ENCODE measurements around the gene LCA5L.
"Not testable (repeated sequence)": the region's sequence is repeated elsewhere in the genome, so short reads cannot be mapped to it uniquely, and the experiment has no call there.

Gene LCA5L

GRCh38 chr21:39451332-39452206 lies 6.0 kb upstream of the LCA5L start, which contains the start of gene SH3BGR:
SH3BGR (plus strand) TSS chr21:39451970; CDS start chr21:39452097, 127 bp downstream.
- DNase-seq, result no peak

- DNase-seq, result no peak
These were observed 1.7 kb upstream of the LCA5L start for GRCh38 chr21:39447264-39447663.

- DNase-seq, result no peak
These were observed 977 bp downstream of the LCA5L start for GRCh38 chr21:39444421-39445180.

DNA sequence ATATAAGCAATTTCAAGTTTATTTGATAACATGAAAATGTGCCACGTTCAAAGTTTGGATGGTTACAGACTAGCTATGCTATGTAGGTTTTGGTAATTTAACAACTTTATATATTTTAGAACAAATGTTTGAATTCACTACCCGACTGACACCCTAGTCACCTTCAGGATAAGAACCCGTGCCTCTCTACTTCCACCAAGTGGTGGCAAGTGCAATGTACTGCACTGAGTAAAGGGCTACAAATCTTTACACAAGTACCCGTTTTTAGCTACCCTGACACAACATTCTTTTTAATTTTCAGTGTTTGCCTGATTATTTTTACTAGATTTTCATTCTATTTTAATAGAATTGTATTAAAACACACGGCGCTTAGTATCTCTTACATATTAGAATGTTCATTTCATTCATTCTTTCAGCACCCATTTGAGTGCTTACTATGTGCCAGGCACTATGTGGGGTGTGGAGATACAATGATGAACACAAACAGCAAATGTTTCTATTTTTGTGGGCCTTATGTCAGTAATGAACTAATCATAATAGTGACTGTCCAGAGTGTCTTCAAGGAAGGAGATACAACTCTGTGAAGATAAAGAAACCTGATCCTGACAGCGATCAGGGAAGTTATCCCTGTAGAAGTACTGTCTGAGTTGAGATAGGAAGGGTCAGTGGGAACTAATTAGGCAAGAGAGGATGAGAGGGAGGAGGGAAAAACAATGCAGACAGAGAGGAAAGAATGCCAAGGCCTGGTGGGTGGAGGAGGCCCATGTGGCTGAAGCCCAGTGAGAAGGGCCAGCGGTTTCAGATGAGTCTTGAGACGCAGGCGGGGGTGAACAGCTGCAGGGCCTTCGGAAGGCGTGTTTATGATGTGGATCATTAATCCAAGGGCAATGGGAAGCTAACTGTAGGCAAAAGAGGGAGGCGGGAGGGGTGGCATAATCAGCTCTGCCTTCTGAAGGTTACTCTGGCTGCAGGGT lies 3.8 kb downstream of the LCA5L start:
- DNase-seq, result peak; percentile 11

DNA sequence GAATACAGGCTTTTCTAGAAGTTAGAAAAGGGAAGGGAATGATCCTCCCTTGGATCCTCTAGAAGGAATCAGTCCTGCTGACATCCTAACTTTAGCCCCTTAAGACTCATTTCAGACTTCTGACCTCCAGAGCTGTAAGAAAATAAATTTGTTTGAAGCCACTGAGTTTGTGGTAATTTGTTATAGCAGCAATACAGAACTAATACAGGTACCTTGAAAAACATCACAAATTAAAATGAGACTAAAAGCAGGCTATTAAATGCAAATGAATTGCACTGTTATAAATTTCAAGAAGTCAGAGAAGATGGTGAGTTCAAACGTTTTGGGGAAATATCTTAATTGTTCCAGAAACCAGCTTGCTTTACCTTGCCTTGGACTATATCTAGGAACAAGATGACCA lies 6.3 kb downstream of the LCA5L start:
- no peak for DNase-seq

DNA sequence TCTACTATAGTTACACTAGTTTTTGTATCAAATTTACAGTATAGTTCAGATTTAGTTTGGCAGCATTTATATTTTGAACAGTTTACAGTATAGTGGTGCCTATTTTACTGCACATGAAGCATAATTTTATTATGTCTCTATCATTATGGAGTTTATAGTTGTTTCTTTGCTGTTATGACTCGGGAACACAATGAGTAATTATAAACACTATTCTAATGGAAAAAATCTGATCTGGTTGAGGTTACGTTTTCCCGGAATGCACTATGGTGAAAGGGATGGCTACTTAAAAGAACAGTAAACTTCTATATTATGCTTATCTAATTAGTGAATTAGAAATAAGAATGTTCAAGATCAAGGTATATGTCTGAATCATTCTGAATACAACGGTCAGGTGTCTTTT lies 10.6 kb downstream of the LCA5L start:
- no peak for DNase-seq

DNA sequence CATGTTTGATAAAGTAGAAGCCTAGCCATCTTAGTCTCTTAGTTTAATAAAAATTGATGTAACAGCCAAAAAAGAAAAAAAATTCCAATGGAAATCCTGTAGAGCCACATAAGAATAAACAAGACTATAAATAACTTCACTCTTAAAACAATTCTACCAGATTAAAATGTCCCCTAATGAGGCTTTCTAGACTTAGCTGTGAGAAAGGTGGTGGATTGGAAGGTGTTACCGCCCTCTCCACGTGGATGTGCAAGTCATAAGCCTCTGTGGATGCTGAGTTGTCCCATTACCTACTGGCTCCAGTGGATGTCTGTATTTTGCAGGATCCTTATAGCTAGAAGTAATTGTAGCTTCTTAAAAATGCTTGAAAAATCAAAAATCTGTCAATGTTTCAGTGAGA lies 14.6 kb downstream of the LCA5L start:
- DNase-seq, result no peak

DNA sequence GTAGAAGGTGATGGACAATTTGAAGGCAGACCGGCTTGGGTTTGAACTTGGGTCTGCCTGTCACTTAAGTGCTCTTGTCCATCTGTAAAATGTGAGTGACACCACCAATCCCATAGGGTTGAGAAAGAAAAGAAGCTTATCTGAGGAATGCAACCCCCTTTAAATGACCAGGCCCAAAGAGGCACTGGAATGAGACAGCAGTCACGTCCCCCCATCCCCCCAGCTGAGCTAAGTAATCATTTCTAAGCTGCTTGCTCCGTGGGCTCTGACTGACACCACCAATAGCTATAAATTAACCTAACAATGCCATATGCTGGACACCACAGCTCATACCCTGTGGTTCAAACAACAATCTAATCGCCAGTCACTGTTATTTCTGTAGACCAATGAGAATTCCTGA lies 15.1 kb downstream of the LCA5L start:
- DNase-seq, result no peak

DNA sequence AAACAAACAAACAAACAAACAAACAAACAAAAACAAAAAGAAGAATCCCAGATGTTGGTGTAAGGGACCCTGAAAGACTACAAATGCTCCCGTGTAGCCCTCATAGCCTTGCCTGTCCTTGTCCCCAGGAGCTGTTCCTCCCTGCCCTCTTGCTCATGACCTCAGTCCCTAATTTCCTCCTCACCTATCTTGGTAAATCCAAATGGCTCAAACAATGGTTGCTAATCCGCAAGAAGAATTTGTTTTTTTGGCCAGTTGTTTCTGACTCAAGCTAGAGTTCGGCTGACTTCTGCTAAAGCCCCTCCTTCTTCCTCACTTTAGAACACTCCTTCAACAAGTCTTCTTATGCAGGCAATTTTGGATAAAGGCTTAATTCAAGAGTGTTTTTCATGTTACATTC lies 15.6 kb downstream of the LCA5L start:
- DNase-seq, result no peak

GRCh38 chr21:39429445-39429844 lies 16.1 kb downstream of the LCA5L start:
- DNase-seq, result no peak

GRCh38 chr21:39422527-39423241 lies 22.9 kb downstream of the LCA5L start:
- DNase-seq, result no peak

DNA sequence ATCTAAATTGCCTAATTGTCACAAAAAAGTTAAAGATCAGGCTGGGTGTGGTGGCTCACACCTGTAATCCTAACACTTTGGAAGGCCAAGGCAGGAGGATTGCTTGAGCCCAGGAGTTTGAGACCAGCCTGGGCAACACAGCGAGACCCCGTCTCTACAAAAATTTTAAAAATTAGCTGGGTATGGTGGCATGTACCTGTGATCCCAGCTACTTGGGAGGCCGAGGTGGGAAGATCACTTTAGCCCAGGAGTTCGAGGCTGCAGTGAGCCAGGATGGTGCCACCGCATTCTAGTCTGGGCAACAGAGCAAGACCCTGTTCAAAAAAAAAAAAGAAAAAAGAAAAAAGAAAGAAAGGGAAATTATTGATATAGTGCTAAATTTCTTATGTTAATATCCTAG lies 26.4 kb downstream of the LCA5L start:
- DNase-seq, result not testable (repeated sequence)

DNA sequence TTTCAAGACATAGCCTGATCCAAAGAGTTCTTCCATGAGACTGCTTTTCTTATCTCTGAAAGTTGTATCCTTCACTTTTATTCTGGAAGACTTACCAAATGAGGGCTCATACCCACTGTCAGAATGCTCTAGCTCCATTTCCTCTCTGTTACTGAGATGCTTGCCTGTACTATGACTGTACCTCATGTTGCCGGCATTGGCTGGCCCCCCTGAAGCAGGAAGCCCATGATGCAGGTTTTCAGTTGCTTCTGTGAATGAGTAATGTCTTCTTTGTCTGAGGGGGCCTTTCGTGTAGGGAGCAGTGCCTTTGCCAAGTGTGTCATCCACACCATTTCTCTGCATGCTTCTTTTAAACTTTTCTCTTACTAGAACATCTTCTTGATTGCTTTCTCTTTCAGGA lies 39.5 kb downstream of the LCA5L start:
- DNase-seq, result no peak

GRCh38 chr21:39400173-39400572 lies 45.4 kb downstream of the LCA5L start:
- DNase-seq, result no peak

- DNase-seq, result no peak
These were observed 47.8 kb downstream of the LCA5L start for GRCh38 chr21:39397646-39398385.

DNA sequence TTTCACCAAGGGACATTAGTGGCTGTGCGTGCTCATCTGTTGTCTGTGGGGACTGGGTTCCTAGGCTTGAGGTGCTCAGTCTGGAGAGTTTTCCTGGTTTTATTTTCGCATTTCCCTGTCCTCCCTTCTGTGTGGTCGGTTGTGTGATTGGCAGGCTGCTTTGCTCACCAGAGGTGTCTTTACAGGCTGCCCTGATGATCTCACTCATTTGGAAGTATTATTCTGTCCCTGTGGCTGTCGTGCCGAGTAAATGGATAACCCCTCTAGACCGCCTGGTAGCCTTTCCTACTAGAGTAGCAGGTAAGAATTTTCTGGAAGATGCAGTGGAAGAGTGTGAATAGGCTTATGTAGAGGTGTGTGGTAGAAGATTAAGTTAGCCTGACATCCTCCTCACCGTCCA lies 52.6 kb downstream of the LCA5L start:
- no peak for DNase-seq

- DNase-seq, result no peak
These were observed 55.3 kb downstream of the LCA5L start for GRCh38 chr21:39390212-39390765.

DNA sequence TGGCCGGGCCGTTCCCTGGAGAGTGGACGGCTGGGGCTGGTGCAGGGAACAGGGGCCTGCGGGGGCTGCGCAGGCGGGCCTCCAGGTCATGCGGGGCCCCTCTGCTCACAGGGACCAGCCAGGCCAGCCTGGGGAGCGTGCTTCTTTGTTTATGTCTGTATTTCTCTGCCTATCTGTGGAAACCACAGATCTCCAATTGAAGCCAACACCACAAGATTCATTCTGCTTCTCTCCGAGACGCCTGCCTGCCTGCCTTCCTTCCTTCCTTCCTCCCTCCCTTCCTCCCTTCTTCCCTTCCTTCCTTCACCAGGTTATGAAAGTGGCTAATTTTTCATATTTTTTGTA lies 56.8 kb downstream of the LCA5L start:
- DNase-seq, result no peak

DNA sequence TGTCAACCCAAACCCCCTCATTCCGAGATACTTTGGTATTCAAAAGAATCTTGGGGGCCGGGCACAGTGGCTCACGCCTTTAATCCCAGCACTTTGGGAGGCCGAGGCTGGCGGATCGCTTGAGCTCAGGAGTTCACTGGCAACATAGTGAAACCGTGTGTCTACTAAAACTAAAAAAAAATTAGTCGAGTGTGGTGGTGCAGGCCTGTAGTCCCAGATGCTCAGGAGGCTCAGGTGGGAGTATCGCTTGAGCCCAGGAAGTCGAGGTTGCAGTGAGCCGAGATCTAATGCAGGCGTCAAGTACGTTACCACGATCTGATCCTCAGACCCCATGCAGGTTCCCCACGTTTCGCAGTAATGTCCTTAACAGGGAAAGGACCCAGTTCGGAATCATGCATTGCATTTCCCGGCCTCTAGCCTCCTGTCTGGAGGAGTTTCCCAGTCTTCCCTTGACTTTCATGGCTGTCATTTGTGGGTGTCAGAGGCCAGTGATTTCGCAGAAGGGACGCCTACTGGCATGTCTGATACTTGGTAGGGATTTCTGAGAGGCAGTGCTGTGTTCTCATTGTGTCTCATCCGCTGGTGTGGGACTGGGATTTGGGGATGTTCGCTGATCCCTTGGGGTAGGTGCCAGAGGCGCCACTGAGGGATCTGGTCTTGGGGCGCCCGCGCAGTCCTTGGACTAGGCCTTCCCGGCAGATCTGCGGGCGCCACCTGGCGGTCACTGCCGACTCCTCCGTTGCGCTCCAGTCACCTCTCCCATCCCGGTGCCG lies 57.4 kb downstream of the LCA5L start:
- DNase-seq, result peak; percentile 93

- DNase-seq, result peak; percentile 92
These were observed 58.0 kb downstream of the LCA5L start for GRCh38 chr21:39387461-39388037.
